ENCODE results near the gene MAP4K1.
A peak's percentile ranks its signal among the peaks of the same experiment; 100 is the strongest.
"Not testable (repeated sequence)": the region's sequence is repeated elsewhere in the genome, so short reads cannot be mapped to it uniquely, and the experiment has no call there.

MAP4K1 gene

GRCh38 chr19:38592940-38593339, 24.8 kb downstream of the MAP4K1 start:
- H3K36me3 ChIP-seq (ENCODE audit: insufficient read depth, low read length), result no peaks in the 10 kb centered on the region
- no peaks in the 10 kb centered on the region for H3K79me2 ChIP-seq (ENCODE audit: control insufficient read depth, insufficient read depth, low read length, unreplicated experiment)
- H2AFZ ChIP-seq (ENCODE audit: low read length, unreplicated experiment), result no peak overlapping the region
- no peaks in the 10 kb centered on the region for H3K27me3 ChIP-seq (ENCODE audit: insufficient read depth, low read length)
- H3K4me3 ChIP-seq (ENCODE audit: low read depth, low read length), result no peak overlapping the region
- H3K27ac ChIP-seq (ENCODE audit: low read depth, low read length), result no peak overlapping the region
- H3K4me1 ChIP-seq (ENCODE audit: control insufficient read depth, insufficient read depth, low read length, unreplicated experiment), result no peaks in the 10 kb centered on the region

- no peaks in the 10 kb centered on the region for H3K36me3 ChIP-seq (ENCODE audit: insufficient read depth, low read length)
- no peaks in the 10 kb centered on the region for H3K79me2 ChIP-seq (ENCODE audit: control insufficient read depth, insufficient read depth, low read length, unreplicated experiment)
- H2AFZ ChIP-seq (ENCODE audit: low read length, unreplicated experiment), result no peak overlapping the region
- no peaks in the 10 kb centered on the region for H3K27me3 ChIP-seq (ENCODE audit: insufficient read depth, low read length)
- no peak overlapping the region for H3K27ac ChIP-seq (ENCODE audit: low read depth, low read length)
- no peaks in the 10 kb centered on the region for H3K4me1 ChIP-seq (ENCODE audit: control insufficient read depth, insufficient read depth, low read length, unreplicated experiment)
- no peak overlapping the region for H3K4me3 ChIP-seq (ENCODE audit: low read depth, low read length)
Observed at GRCh38 chr19:38588041-38588440, 29.7 kb downstream of the MAP4K1 start.

- H3K27ac ChIP-seq (ENCODE audit: low read depth, low read length), result no peak overlapping the region
- no peak overlapping the region for H2AFZ ChIP-seq (ENCODE audit: low read length, unreplicated experiment)
- no peaks in the 10 kb centered on the region for H3K79me2 ChIP-seq (ENCODE audit: control insufficient read depth, insufficient read depth, low read length, unreplicated experiment)
- H3K27me3 ChIP-seq (ENCODE audit: insufficient read depth, low read length), result no peaks in the 10 kb centered on the region
- H3K36me3 ChIP-seq (ENCODE audit: insufficient read depth, low read length), result no peaks in the 10 kb centered on the region
- H3K4me1 ChIP-seq (ENCODE audit: control insufficient read depth, insufficient read depth, low read length, unreplicated experiment), result no peaks in the 10 kb centered on the region
- no peak overlapping the region for H3K4me3 ChIP-seq (ENCODE audit: low read depth, low read length)
Observed at GRCh38 chr19:38587562-38587961, 30.2 kb downstream of the MAP4K1 start.

GRCh38 chr19:38583985-38584305, 33.8 kb downstream of the MAP4K1 start:
- H3K4me3 ChIP-seq (ENCODE audit: low read depth, low read length), result no peak overlapping the region
- no peaks in the 10 kb centered on the region for H3K4me1 ChIP-seq (ENCODE audit: control insufficient read depth, insufficient read depth, low read length, unreplicated experiment)
- no peak overlapping the region for H3K27ac ChIP-seq (ENCODE audit: low read depth, low read length)
- no peak overlapping the region for H2AFZ ChIP-seq (ENCODE audit: low read length, unreplicated experiment)
- H3K79me2 ChIP-seq (ENCODE audit: control insufficient read depth, insufficient read depth, low read length, unreplicated experiment), result no peaks in the 10 kb centered on the region
- H3K36me3 ChIP-seq (ENCODE audit: insufficient read depth, low read length), result no peaks in the 10 kb centered on the region
- H3K27me3 ChIP-seq (ENCODE audit: insufficient read depth, low read length), result no peaks in the 10 kb centered on the region

- Histone ChIP-seq H2AFZ (ENCODE audit: low read length, unreplicated experiment) (no peak overlapping the region), H3K4me3 (ENCODE audit: low read depth, low read length) (no peak overlapping the region), H3K27me3 (ENCODE audit: insufficient read depth, low read length) (no peaks in the 10 kb centered on the region), H3K79me2 (ENCODE audit: control insufficient read depth, insufficient read depth, low read length, unreplicated experiment) (no peaks in the 10 kb centered on the region), H3K36me3 (ENCODE audit: insufficient read depth, low read length) (no peaks in the 10 kb centered on the region), H3K27ac (ENCODE audit: low read depth, low read length) (no peak overlapping the region), H3K4me1 (ENCODE audit: control insufficient read depth, insufficient read depth, low read length, unreplicated experiment) (no peaks in the 10 kb centered on the region)
Observed at GRCh38 chr19:38583219-38583984, 34.4 kb downstream of the MAP4K1 start.

GRCh38 chr19:38580080-38580479, 37.7 kb downstream of the MAP4K1 start:
- Histone ChIP-seq H2AFZ (ENCODE audit: low read length, unreplicated experiment) (no peak overlapping the region), H3K36me3 (ENCODE audit: insufficient read depth, low read length) (no peaks in the 10 kb centered on the region), H3K79me2 (ENCODE audit: control insufficient read depth, insufficient read depth, low read length, unreplicated experiment) (no peaks in the 10 kb centered on the region), H3K4me1 (ENCODE audit: control insufficient read depth, insufficient read depth, low read length, unreplicated experiment) (no peaks in the 10 kb centered on the region), H3K4me3 (ENCODE audit: low read depth, low read length) (no peak overlapping the region), H3K27ac (ENCODE audit: low read depth, low read length) (no peak overlapping the region), H3K27me3 (ENCODE audit: insufficient read depth, low read length) (no peaks in the 10 kb centered on the region)

GRCh38 chr19:38579304-38579703, 38.4 kb downstream of the MAP4K1 start:
- not testable (repeated sequence) for H3K36me3 ChIP-seq (ENCODE audit: insufficient read depth, low read length); H3K4me3 ChIP-seq (ENCODE audit: low read depth, low read length); H3K27me3 ChIP-seq (ENCODE audit: insufficient read depth, low read length); H2AFZ ChIP-seq (ENCODE audit: low read length, unreplicated experiment); H3K27ac ChIP-seq (ENCODE audit: low read depth, low read length); H3K79me2 ChIP-seq (ENCODE audit: control insufficient read depth, insufficient read depth, low read length, unreplicated experiment); H3K4me1 ChIP-seq (ENCODE audit: control insufficient read depth, insufficient read depth, low read length, unreplicated experiment)

GRCh38 chr19:38577826-38578225, 39.9 kb downstream of the MAP4K1 start:
- H3K27me3 ChIP-seq (ENCODE audit: insufficient read depth, low read length), result no peaks in the 10 kb centered on the region
- no peaks in the 10 kb centered on the region for H3K4me1 ChIP-seq (ENCODE audit: control insufficient read depth, insufficient read depth, low read length, unreplicated experiment)
- H3K27ac ChIP-seq (ENCODE audit: low read depth, low read length), result no peak overlapping the region
- H3K36me3 ChIP-seq (ENCODE audit: insufficient read depth, low read length), result no peaks in the 10 kb centered on the region
- H3K79me2 ChIP-seq (ENCODE audit: control insufficient read depth, insufficient read depth, low read length, unreplicated experiment), result no peaks in the 10 kb centered on the region
- no peak overlapping the region for H3K4me3 ChIP-seq (ENCODE audit: low read depth, low read length)
- no peak overlapping the region for H2AFZ ChIP-seq (ENCODE audit: low read length, unreplicated experiment)

GRCh38 chr19:38571682-38572081, 46.1 kb downstream of the MAP4K1 start:
- H3K27me3 ChIP-seq (ENCODE audit: insufficient read depth, low read length), result no peaks in the 10 kb centered on the region
- no peaks in the 10 kb centered on the region for H3K36me3 ChIP-seq (ENCODE audit: insufficient read depth, low read length)
- H3K27ac ChIP-seq (ENCODE audit: low read depth, low read length), result no peak overlapping the region
- H2AFZ ChIP-seq (ENCODE audit: low read length, unreplicated experiment), result no peak overlapping the region
- H3K79me2 ChIP-seq (ENCODE audit: control insufficient read depth, insufficient read depth, low read length, unreplicated experiment), result no peaks in the 10 kb centered on the region
- no peak overlapping the region for H3K4me3 ChIP-seq (ENCODE audit: low read depth, low read length)
- no peaks in the 10 kb centered on the region for H3K4me1 ChIP-seq (ENCODE audit: control insufficient read depth, insufficient read depth, low read length, unreplicated experiment)

GRCh38 chr19:38569368-38569983, 48.3 kb downstream of the MAP4K1 start:
- H2AFZ ChIP-seq (ENCODE audit: low read length, unreplicated experiment), result no peak overlapping the region
- no peaks in the 10 kb centered on the region for H3K4me1 ChIP-seq (ENCODE audit: control insufficient read depth, insufficient read depth, low read length, unreplicated experiment)
- peaks cover 4% of the 10 kb centered on the region; the same call in 1 of the 2 replicates for H3K27me3 ChIP-seq (ENCODE audit: insufficient read depth, low read length)
- no peak overlapping the region for H3K27ac ChIP-seq (ENCODE audit: low read depth, low read length)
- no peaks in the 10 kb centered on the region for H3K79me2 ChIP-seq (ENCODE audit: control insufficient read depth, insufficient read depth, low read length, unreplicated experiment)
- H3K4me3 ChIP-seq (ENCODE audit: low read depth, low read length), result no peak overlapping the region
- no peaks in the 10 kb centered on the region for H3K36me3 ChIP-seq (ENCODE audit: insufficient read depth, low read length)

GRCh38 chr19:38565691-38566105, 52.1 kb downstream of the MAP4K1 start:
- H3K27me3 ChIP-seq (ENCODE audit: insufficient read depth, low read length), result peaks cover 4% of the 10 kb centered on the region; the same call in 1 of the 2 replicates
- H3K36me3 ChIP-seq (ENCODE audit: insufficient read depth, low read length), result no peaks in the 10 kb centered on the region
- H2AFZ ChIP-seq (ENCODE audit: low read length, unreplicated experiment), result peak overlapping the region; percentile 38
- H3K27ac ChIP-seq (ENCODE audit: low read depth, low read length), result no peak overlapping the region
- H3K79me2 ChIP-seq (ENCODE audit: control insufficient read depth, insufficient read depth, low read length, unreplicated experiment), result no peaks in the 10 kb centered on the region
- peak overlapping the region; percentile 64 for H3K4me3 ChIP-seq (ENCODE audit: low read depth, low read length)
- no peaks in the 10 kb centered on the region for H3K4me1 ChIP-seq (ENCODE audit: control insufficient read depth, insufficient read depth, low read length, unreplicated experiment)

All from ACC112 (cell line).